ENCODE measurements around the gene GPR39. TPM values are rescaled to one million over a fixed set of nuclear protein-coding genes. Genes with fewer than 3 reads are reported as not detected.

The GPR39 gene
- total and polyA plus RNA-seq, 9 donors = 0.08 to 2.0 (median 0.42) TPM; not detected in 2

GRCh38 chr2:132463719-132464118 is 47.1 kb downstream of the GPR39 start:
- WGBS, 3 donors = 67 to 89% (median 76%) methylated on average over 4 of the region's 4 CpGs
- intact Hi-C loops (cut with DNase I) = no loop called here
- Histone ChIP-seq H3K4me3 (no peak overlapping the region), H3K36me3 (no peaks in the 10 kb centered on the region), H3K4me1 (ENCODE audit: insufficient read depth) (no peaks in the 10 kb centered on the region), H3K9me3 (no peaks in the 10 kb centered on the region), H3K27me3 (no peaks in the 10 kb centered on the region), H3K27ac (no peak overlapping the region)
- DNase-seq = no peak
- TF ChIP-seq EP300 (IDR thresholded peaks at IDR 0.05) = no peak
- no peak for TF ChIP-seq CTCF (IDR thresholded peaks at IDR 0.05)
- TF ChIP-seq POLR2A (IDR thresholded peaks at IDR 0.05) = no peak

DNA sequence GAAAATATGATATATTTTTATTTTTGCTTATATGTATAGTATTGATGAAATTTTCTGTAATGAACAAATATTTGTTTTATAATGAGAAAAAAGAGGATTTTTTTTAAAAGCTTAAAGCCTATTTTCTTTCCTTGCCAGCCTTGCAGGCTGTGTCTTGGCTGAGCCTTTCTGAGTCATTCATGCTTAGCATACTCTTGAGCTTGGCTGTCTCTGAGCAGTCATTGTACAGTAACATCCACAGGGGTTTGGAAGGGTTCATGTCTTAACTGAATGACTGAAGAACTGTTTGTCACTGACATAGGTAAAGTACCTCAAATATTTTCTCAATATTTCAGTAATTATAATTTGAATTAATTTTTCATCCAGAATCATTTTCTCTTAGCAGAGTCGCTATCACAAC is 49.3 kb downstream of the GPR39 start:
- intact Hi-C loops (cut with DNase I) = no loop called here
- DNase-seq = no peak
- Histone ChIP-seq H3K36me3 (no peaks in the 10 kb centered on the region), H3K27ac (no peak overlapping the region), H3K9me3 (no peaks in the 10 kb centered on the region), H3K4me3 (no peak overlapping the region), H3K4me1 (ENCODE audit: insufficient read depth) (no peaks in the 10 kb centered on the region), H3K27me3 (no peaks in the 10 kb centered on the region)
- TF ChIP-seq CTCF (IDR thresholded peaks at IDR 0.05) (no peak), POLR2A (IDR thresholded peaks at IDR 0.05) (no peak), EP300 (IDR thresholded peaks at IDR 0.05) (no peak)
- 66 to 76% (median 74%) methylated on average over 1 of the region's 1 CpG for WGBS, 3 donors

DNA sequence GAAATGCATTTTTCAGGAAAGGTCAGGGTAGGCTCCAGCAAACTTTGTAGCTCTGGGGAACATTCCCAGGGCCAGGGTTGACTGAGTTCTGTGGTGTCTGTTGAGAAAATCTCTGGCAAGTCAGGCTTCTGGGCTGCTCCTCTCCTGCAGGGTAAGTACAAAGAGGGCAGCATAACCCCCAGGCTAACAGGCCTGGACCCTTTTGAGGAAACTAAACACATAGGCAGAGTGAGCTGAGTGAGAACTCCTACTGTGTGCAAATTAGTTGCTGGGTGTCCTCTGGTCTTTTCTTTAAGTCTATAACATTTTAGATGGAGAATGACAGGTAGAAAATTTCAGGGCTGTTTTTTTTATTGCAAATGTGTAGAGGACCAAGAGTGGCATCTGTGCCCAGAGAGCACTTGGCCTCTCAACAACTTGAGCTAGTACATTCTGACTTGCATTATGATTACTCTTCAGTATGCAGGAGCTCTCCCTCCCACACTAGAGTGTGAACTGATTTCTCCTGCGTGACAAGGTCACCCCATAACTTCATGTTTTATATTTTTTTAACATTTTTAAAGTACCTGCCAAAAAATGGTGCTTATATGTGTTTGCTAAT is 49.9 kb downstream of the GPR39 start:
- WGBS, 3 donors = 37 to 62% (median 40%) methylated on average over 1 of the region's 1 CpG
- H3K4me3 ChIP-seq = no peak overlapping the region
- no peak overlapping the region for H3K27ac ChIP-seq
- intact Hi-C loops (cut with DNase I) = no loop called here
- no peaks in the 10 kb centered on the region for H3K27me3 ChIP-seq
- no peaks in the 10 kb centered on the region for H3K4me1 ChIP-seq (ENCODE audit: insufficient read depth)
- H3K9me3 ChIP-seq = no peaks in the 10 kb centered on the region
- DNase-seq = no peak
- TF ChIP-seq CTCF (IDR thresholded peaks at IDR 0.05) = no peak
- TF ChIP-seq POLR2A (IDR thresholded peaks at IDR 0.05) = no peak
- no peak for TF ChIP-seq EP300 (IDR thresholded peaks at IDR 0.05)
- no peaks in the 10 kb centered on the region for H3K36me3 ChIP-seq

GRCh38 chr2:132468821-132469675 is 52.4 kb downstream of the GPR39 start:
- Histone ChIP-seq H3K4me1 (ENCODE audit: insufficient read depth) (no peaks in the 10 kb centered on the region), H3K4me3 (no peak overlapping the region), H3K27me3 (no peaks in the 10 kb centered on the region), H3K9me3 (no peaks in the 10 kb centered on the region), H3K27ac (no peak overlapping the region), H3K36me3 (no peaks in the 10 kb centered on the region)
- DNase-seq = no peak
- TF ChIP-seq CTCF (IDR thresholded peaks at IDR 0.05) (no peak), EP300 (IDR thresholded peaks at IDR 0.05) (no peak), POLR2A (IDR thresholded peaks at IDR 0.05) (no peak)
- WGBS, 3 donors = 60 to 61% (median 60%) methylated on average over 9 of the region's 9 CpGs
- intact Hi-C loops (cut with DNase I) = no loop called here
